Effector memory CD4-positive, alpha-beta T cell (primary cell): ENCODE results near the gene GRID2.
"Not testable (repeated sequence)": the region's sequence is repeated elsewhere in the genome, so short reads cannot be mapped to it uniquely, and the experiment has no call there.

Experiments used
- DNase-seq, 3 donors: peaks; one replicate each; pipeline ENCODE4 v3.0.0-alpha.2; 2020
- H3K27ac ChIP-seq: 2 replicates; pipeline ENCODE4 v1.7.0; 2013; ENCODE audit warnings: mild to moderate bottlenecking, low read length, moderate library complexity; ENCODE audit not compliant: insufficient read depth, poor library complexity, severe bottlenecking
- H3K27me3 ChIP-seq: replicated peaks from 2 replicates; pipeline ENCODE4 v1.7.0; 2013; ENCODE audit warnings: mild to moderate bottlenecking, low read length; ENCODE audit not compliant: insufficient read depth, control insufficient read depth, poor library complexity, severe bottlenecking
- H3K36me3 ChIP-seq: 2 replicates; pipeline ENCODE4 v1.7.0; 2013; ENCODE audit warnings: mild to moderate bottlenecking, low read length, moderate library complexity; ENCODE audit not compliant: control insufficient read depth, insufficient read depth
- H3K4me1 ChIP-seq: 2 replicates; pipeline ENCODE4 v1.7.0; 2013; ENCODE audit warnings: low read length, mild to moderate bottlenecking; ENCODE audit not compliant: control insufficient read depth, insufficient read depth, poor library complexity, severe bottlenecking
- H3K4me3 ChIP-seq: 2 replicates; pipeline ENCODE4 v1.7.0; 2013; ENCODE audit warnings: low read length, low read depth, mild to moderate bottlenecking; ENCODE audit not compliant: insufficient read depth, poor library complexity, severe bottlenecking
- H3K9me3 ChIP-seq: 2 replicates; pipeline ENCODE4 v1.7.0; 2013; ENCODE audit warnings: mild to moderate bottlenecking, low read length, moderate library complexity; ENCODE audit not compliant: control insufficient read depth

The GRID2 gene

DNA sequence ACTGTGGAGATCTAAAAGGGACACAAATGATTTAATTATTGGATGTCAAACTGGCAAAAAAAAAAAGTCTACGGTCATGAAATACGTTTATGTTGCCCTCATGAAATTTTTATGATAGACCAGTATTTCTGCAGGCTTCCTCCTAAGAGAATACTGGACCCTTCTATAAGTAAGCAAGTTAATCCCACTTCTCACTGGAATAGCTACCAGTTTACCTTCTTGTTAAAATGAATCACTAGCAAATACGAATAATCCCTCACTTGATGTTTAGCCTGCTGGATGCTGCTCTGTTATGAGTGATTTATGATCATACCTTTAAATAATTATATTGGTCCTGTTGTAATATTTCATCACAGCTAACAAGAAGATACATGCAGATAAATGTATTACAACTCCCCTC is 39.6 kb upstream of the GRID2 start:
- DNase-seq = no peak
- no peak overlapping the region for H3K4me3 ChIP-seq
- H3K27me3 ChIP-seq = no peaks in the 10 kb centered on the region
- no peaks in the 10 kb centered on the region for H3K4me1 ChIP-seq
- H3K9me3 ChIP-seq = no peaks in the 10 kb centered on the region
- no peak overlapping the region for H3K27ac ChIP-seq
- H3K36me3 ChIP-seq = no peaks in the 10 kb centered on the region

DNA sequence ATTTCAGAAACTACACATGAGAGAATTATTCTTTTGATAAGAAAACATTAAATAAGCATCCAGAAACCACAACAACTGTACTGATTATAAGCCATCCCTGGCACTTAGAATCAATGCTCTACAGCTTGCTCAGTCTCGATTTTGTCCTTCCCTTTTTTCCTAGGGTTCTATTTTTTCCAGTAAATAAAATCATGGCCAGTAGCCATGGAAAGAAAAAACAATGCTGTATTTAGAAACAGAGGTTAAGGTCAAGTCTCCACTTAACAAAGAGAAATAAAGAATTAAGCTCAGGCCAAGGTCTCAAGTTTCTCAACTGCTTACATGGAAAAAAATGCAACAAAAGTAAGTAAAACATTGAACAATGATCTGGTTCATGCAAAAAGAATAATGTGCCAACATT is 38.7 kb upstream of the GRID2 start:
- no peak overlapping the region for H3K27ac ChIP-seq
- H3K9me3 ChIP-seq = no peaks in the 10 kb centered on the region
- DNase-seq = no peak
- no peak overlapping the region for H3K4me3 ChIP-seq
- H3K4me1 ChIP-seq = no peaks in the 10 kb centered on the region
- H3K36me3 ChIP-seq = no peaks in the 10 kb centered on the region
- no peaks in the 10 kb centered on the region for H3K27me3 ChIP-seq

GRCh38 chr4:92265798-92266197 is 38.0 kb upstream of the GRID2 start:
- no peaks in the 10 kb centered on the region for H3K4me1 ChIP-seq
- no peak for DNase-seq
- no peak overlapping the region for H3K4me3 ChIP-seq
- no peak overlapping the region for H3K27ac ChIP-seq
- H3K9me3 ChIP-seq = no peaks in the 10 kb centered on the region
- no peaks in the 10 kb centered on the region for H3K27me3 ChIP-seq
- no peaks in the 10 kb centered on the region for H3K36me3 ChIP-seq

GRCh38 chr4:92266521-92266920 is 37.2 kb upstream of the GRID2 start:
- H3K9me3 ChIP-seq = no peaks in the 10 kb centered on the region
- DNase-seq = no peak
- no peak overlapping the region for H3K4me3 ChIP-seq
- H3K27me3 ChIP-seq = no peaks in the 10 kb centered on the region
- no peak overlapping the region for H3K27ac ChIP-seq
- H3K4me1 ChIP-seq = no peaks in the 10 kb centered on the region
- no peaks in the 10 kb centered on the region for H3K36me3 ChIP-seq

GRCh38 chr4:92268642-92269041 is 35.1 kb upstream of the GRID2 start:
- no peak for DNase-seq
- Histone ChIP-seq H3K4me1 (no peaks in the 10 kb centered on the region), H3K27me3 (no peaks in the 10 kb centered on the region), H3K36me3 (no peaks in the 10 kb centered on the region), H3K27ac (no peak overlapping the region), H3K4me3 (no peak overlapping the region), H3K9me3 (no peaks in the 10 kb centered on the region)

GRCh38 chr4:92270908-92271307 is 32.9 kb upstream of the GRID2 start:
- no peak overlapping the region for H3K4me3 ChIP-seq
- no peaks in the 10 kb centered on the region for H3K27me3 ChIP-seq
- H3K36me3 ChIP-seq = no peaks in the 10 kb centered on the region
- H3K9me3 ChIP-seq = no peaks in the 10 kb centered on the region
- no peak overlapping the region for H3K27ac ChIP-seq
- no peaks in the 10 kb centered on the region for H3K4me1 ChIP-seq
- no peak for DNase-seq

GRCh38 chr4:92271551-92271950 is 32.2 kb upstream of the GRID2 start:
- not testable (repeated sequence) for H3K27ac ChIP-seq, H3K9me3 ChIP-seq, H3K4me3 ChIP-seq, H3K4me1 ChIP-seq, H3K36me3 ChIP-seq, H3K27me3 ChIP-seq, DNase-seq

DNA sequence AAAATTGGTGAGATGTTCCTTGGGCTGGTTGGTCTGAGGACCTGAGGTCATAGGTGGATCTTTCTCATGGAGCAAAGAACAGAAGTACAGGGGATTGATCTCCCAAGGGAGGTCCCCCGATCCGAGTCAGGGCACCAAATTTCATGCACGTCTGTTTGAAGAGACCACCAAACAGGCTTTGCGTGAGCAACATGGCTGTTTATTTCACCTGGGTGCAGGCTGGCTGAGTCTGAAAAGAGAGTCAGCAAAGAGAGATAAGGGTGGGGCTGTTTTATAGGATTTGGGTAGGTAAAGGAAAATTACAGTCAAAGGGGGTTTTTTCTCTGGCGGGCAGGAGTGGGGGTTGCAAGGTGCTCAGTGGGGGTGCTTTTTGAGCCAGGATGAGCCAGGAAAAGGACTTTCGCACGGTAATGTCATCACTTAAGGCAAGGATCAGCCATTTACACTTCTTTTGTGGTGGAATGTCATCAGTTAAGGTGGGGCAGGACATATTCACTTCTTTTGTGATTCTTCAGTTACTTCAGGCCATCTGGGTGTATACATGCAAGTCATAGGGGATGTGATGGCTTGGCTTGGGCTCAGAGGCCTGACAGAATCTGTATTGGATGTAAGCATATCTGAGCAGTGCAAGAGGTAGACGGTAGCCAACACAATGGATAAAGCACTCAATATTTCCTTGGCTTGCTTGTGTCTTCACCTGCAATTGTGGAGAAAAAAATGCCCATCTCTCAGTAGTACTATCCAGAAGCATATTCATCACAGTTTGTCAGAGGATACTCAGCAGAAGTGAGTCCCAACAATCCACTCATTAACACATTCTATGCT is 26.5 kb upstream of the GRID2 start:
- not testable (repeated sequence) for H3K36me3 ChIP-seq, H3K27ac ChIP-seq, H3K27me3 ChIP-seq, H3K4me3 ChIP-seq, H3K4me1 ChIP-seq, DNase-seq, H3K9me3 ChIP-seq

GRCh38 chr4:92279296-92279695 is 24.5 kb upstream of the GRID2 start:
- no peak overlapping the region for H3K4me3 ChIP-seq

DNA sequence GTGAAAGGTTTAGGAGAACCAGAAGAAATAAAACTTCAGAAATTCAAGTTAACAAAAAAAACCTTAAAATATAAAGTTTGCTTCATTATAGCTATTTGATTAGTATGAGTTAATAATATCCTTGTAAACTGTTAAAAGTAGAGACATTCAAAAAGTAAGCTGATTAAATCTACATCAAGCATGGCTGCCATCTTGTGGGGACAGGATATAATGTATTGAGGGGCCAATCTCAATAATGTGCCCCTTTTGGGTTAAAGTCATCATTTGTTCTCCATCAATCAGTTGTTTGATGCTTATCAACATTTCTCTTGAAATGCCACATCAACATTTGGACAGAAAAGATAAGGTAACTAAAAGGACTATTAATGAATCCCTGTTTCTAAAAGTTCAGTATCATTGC is 4.6 kb upstream of the GRID2 start:
- no peak for DNase-seq
- Histone ChIP-seq H3K4me3 (no peak overlapping the region), H3K27ac (no peak overlapping the region), H3K4me1 (no peaks in the 10 kb centered on the region), H3K9me3 (no peaks in the 10 kb centered on the region), H3K27me3 (peaks cover 8% of the 10 kb centered on the region), H3K36me3 (no peaks in the 10 kb centered on the region)

More at GRCh38 chr4:92279296-92279695, 24.5 kb upstream of the GRID2 start:
- no peak for DNase-seq
- no peaks in the 10 kb centered on the region for H3K36me3 ChIP-seq
- no peak overlapping the region for H3K27ac ChIP-seq
- H3K4me1 ChIP-seq = no peaks in the 10 kb centered on the region
- H3K9me3 ChIP-seq = no peaks in the 10 kb centered on the region
- no peaks in the 10 kb centered on the region for H3K27me3 ChIP-seq
